Transverse colon (tissue), 3 donors: Measurements from ENCODE around the gene IGFBP6.
"Not testable (repeated sequence)": the region's sequence is repeated elsewhere in the genome, so short reads cannot be mapped to it uniquely, and the experiment has no call there.

Experiments used
- CTCF ChIP-seq, 5 experiments: fragments of 200-600 bp in 3 of 5; fragments of 450-650 bp in 2 of 5; sonication (generic) in 3 of 5; IDR thresholded peaks; 1 replicate in 2 of 5; 2 replicates in 3 of 5; pipeline ENCODE4 v1.5.1; 2016 to 2017; ENCODE audit warnings: antibody characterized with exemption in 5 of 5, inconsistent platforms in 3 of 5, mild to moderate bottlenecking in 2 of 5, moderate library complexity in 1 of 5
- POLR2A ChIP-seq: fragments of 450-650 bp; IDR thresholded peaks from one replicate; pipeline ENCODE4 v1.6.1; 2016; ENCODE audit warnings: antibody characterized with exemption, mild to moderate bottlenecking, moderate library complexity

- not testable (repeated sequence) for TF ChIP-seq POLR2A; CTCF (IDR thresholded peaks at IDR 0.05)
Observed at GRCh38 chr12:53095596-53095895, 1.9 kb upstream of the IGFBP6 start.
